Measurements from ENCODE around the gene MYO1H. TPM values are rescaled to one million over a fixed set of nuclear protein-coding genes. Genes with fewer than 3 reads are reported as not detected.

The MYO1H gene
- total RNA-seq, 4 donors from 2014 or later, result 0.13 to 0.88 (median 0.67) TPM; not detected in 1

DNA sequence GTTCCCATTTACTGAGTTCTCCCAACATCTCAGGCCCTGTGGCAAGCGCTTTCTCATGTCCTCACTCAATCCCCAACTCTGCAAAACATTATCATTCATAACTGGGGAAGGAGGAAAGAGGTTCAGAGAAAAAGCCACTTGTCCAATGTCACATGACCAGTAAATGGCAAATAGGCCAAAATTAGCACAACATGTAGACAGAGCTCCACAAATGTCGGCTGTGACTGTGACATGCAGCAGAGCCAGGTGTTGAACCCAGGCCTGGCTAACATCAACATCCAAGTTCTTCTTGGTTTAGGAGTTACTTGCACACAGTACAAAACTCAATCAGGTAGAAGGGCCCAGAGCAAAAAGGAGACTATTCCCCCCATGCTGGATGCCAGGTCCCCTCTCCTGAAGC, 118.6 kb downstream of the MYO1H start:
- H3K4me3 ChIP-seq (replicated peaks in 1 of 3), result no peak overlapping the region
- no peaks in the 10 kb centered on the region for H3K9me3 ChIP-seq
- intact Hi-C loops (cut with DNase I), result no loop called here
- no peaks in the 10 kb centered on the region for H3K27me3 ChIP-seq
- no peak for DNase-seq
- WGBS, 2 donors, result 81 to 94% methylated on average over 2 of the region's 2 CpGs
- TF ChIP-seq, protein P1, sequence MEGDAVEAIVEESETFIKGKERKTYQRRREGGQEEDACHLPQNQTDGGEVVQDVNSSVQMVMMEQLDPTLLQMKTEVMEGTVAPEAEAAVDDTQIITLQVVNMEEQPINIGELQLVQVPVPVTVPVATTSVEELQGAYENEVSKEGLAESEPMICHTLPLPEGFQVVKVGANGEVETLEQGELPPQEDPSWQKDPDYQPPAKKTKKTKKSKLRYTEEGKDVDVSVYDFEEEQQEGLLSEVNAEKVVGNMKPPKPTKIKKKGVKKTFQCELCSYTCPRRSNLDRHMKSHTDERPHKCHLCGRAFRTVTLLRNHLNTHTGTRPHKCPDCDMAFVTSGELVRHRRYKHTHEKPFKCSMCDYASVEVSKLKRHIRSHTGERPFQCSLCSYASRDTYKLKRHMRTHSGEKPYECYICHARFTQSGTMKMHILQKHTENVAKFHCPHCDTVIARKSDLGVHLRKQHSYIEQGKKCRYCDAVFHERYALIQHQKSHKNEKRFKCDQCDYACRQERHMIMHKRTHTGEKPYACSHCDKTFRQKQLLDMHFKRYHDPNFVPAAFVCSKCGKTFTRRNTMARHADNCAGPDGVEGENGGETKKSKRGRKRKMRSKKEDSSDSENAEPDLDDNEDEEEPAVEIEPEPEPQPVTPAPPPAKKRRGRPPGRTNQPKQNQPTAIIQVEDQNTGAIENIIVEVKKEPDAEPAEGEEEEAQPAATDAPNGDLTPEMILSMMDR (IDR thresholded peaks at IDR 0.05), result no peak
- no peak for TF ChIP-seq POLR2A (IDR thresholded peaks at IDR 0.05)
- H3K27ac ChIP-seq, result peak overlapping the region; percentile 99 to 100 (median 100)
- H3K36me3 ChIP-seq, result peaks cover 8 to 16% of the 10 kb centered on the region in 2 donors
- H3K4me1 ChIP-seq, result peaks cover 68 to 96% of the 10 kb centered on the region in 2 donors

DNA sequence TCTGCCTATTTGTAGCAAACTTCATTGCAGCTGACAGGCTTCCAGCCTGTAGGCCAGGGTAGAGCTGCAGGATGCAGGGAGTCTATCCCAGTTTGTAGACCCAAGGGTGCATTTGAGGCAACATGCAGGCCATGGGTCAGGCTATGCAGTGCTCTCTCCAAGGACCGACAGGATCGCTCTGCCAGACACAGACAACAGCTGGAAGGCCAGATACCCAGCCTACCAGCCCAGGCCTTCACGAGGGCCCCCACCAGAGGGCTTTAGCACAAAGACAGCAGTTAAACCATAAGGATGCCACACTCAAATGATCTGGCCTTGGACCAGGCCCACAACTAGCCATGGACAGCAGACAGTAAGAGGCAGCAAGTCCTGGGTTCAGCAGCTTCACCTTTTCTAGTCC, 119.1 kb downstream of the MYO1H start:
- Histone ChIP-seq H3K27me3 (no peaks in the 10 kb centered on the region), H3K4me3 (replicated peaks in 1 of 3) (no peak overlapping the region), H3K27ac (peak overlapping the region; percentile 99 to 100 (median 100)), H3K9me3 (no peaks in the 10 kb centered on the region), H3K4me1 (peaks cover 68 to 96% of the 10 kb centered on the region in 2 donors), H3K36me3 (peaks cover 8 to 16% of the 10 kb centered on the region in 2 donors)
- no peak for DNase-seq
- intact Hi-C loops (cut with DNase I), result no loop called here
- TF ChIP-seq POLR2A (IDR thresholded peaks at IDR 0.05), result no peak
- TF ChIP-seq, protein P1 (IDR thresholded peaks at IDR 0.05), result no peak
- WGBS, 2 donors, result 49 to 65% methylated on average over 3 of the region's 3 CpGs

DNA sequence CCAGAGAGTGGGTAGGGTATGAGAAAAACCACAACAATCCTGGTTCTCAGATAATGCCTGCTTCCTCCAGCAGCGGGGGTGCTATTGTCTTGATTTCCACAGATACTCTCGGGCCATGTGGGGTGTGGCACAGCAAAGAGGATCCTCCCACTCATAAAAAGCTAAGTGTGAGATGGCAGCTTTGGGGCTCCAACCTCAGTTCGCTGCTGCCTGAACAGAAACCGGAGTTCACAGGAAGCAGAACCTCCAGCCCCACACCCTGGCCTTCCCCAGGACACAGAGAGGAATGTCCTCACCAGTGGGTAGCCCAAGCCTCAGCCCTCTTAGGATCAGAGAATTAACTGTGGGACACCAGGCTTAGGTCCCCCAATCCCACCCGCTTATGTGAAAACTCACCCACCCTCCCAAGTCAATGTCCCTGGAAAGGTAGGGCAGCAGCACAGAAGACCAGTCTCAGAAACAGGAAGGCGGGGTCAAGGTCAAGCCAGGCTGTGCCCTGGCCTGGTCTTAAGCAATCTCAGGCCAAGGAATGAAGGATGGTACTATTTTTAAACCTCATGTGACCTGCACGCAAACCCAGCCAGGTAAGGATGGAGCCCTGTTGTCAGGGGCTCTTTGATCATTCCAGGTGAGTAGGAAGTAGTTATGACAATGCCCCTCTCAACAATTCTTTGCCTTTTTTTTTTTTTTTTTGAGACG, 120.4 kb downstream of the MYO1H start:
- WGBS, 2 donors, result 79 to 82% methylated on average over 7 to 8 of the region's 8 CpGs
- intact Hi-C loops (cut with DNase I), result no loop called here
- no peaks in the 10 kb centered on the region for H3K9me3 ChIP-seq
- H3K4me3 ChIP-seq (replicated peaks in 1 of 3), result no peak overlapping the region
- H3K27ac ChIP-seq, result peak overlapping the region; percentile 31 to 100 (median 99)
- H3K27me3 ChIP-seq, result no peaks in the 10 kb centered on the region
- TF ChIP-seq, protein P1 (IDR thresholded peaks at IDR 0.05), result no peak
- TF ChIP-seq POLR2A (IDR thresholded peaks at IDR 0.05), result no peak
- peaks cover 65 to 96% of the 10 kb centered on the region in 2 donors for H3K4me1 ChIP-seq
- DNase-seq, result no peak
- peaks cover 8 to 16% of the 10 kb centered on the region in 2 donors for H3K36me3 ChIP-seq

DNA sequence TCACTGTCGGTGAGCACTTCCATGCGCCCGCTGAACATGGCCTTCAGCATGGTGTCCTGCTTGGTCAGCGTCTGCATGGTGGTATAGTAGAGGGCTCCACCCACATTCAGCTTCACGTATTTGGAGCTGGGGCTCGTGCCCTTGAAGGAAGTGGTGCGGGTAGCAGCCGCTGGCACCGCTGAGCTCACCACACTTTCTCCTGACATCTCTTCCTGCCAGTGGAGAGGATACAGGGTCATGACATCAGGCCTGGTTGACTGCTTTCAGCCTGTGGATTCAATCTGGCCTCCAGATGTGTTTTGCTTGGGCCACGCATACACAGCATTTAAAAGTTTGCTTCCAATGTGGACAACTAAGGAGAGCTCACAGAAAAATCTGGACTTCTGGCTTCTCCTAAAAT, 121.8 kb downstream of the MYO1H start:
- Histone ChIP-seq H3K27ac (peak overlapping the region in 2 of 3 donors; percentile 24 to 99), H3K9me3 (no peaks in the 10 kb centered on the region), H3K4me3 (replicated peaks in 1 of 3) (no peak overlapping the region), H3K36me3 (peaks cover 8 to 16% of the 10 kb centered on the region in 2 donors), H3K27me3 (no peaks in the 10 kb centered on the region), H3K4me1 (peaks cover 60 to 93% of the 10 kb centered on the region in 2 donors)
- 82 to 93% methylated on average over 6 to 10 of the region's 10 CpGs for WGBS, 2 donors
- intact Hi-C loops (cut with DNase I), result no loop called here
- TF ChIP-seq, protein P1 (IDR thresholded peaks at IDR 0.05), result no peak
- no peak for TF ChIP-seq POLR2A (IDR thresholded peaks at IDR 0.05)
- no peak for DNase-seq

DNA sequence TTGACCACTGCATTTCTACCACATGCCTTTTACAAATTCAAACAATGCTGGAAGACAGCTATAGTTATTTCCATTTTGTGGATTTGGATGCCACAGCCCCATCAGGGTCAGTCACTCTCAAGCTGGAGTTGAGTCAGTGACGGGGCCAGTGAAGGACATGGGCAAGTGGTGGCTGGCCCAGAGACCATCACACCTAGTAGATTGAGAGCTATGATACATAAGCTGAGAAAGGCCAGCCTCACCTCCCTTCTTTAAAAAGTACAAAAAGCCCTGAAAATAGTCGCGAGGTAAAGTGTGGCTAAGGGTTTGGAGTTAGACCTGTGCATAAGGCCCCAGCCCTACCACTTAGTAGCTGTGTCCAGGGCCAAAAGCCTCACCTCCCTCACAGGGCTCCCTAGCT, 125.3 kb downstream of the MYO1H start:
- Histone ChIP-seq H3K27me3 (no peaks in the 10 kb centered on the region), H3K9me3 (no peaks in the 10 kb centered on the region), H3K27ac (peak overlapping the region; percentile 97 to 99 (median 98)), H3K4me3 (replicated peaks in 1 of 3) (no peak overlapping the region), H3K36me3 (peaks cover 6 to 8% of the 10 kb centered on the region in 2 donors), H3K4me1 (peaks cover 55 to 77% of the 10 kb centered on the region in 2 donors)
- peak; percentile 45 to 49 for DNase-seq
- TF ChIP-seq, protein P1 (IDR thresholded peaks at IDR 0.05), result no peak
- TF ChIP-seq POLR2A (IDR thresholded peaks at IDR 0.05), result no peak
- intact Hi-C loops (cut with DNase I), result no loop called here
- WGBS, 2 donors, result 52 to 59% methylated on average over 3 of the region's 3 CpGs
